ENCODE results near the gene PDE2A.

DNA sequence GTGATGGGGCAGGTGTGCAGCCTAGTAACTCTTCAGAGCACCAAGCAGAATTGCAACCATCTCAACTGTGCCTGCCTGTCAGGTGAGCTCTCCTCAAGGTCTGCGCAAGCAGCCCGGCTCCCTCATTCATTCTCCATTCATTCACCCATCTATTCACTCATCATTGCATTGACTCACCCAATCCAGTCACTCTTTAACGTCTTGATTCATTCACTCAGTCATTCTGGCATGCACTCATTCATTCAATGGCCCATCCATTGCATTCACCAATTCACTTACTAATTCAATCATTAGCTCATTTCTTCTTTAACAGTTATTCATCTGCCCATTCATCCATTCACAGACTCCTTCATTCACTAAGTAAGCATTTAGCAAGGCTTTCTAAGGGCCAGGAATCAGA, 111.8 kb downstream of the PDE2A start:
- no peak for TF ChIP-seq CTCF (IDR thresholded peaks at IDR 0.05; ENCODE audit: insufficient read depth, low read depth, low read length)
- TF ChIP-seq EZH2 (IDR thresholded peaks at IDR 0.05; ENCODE audit: insufficient read depth, low read length) = no peak

Measured in astrocyte (in vitro differentiated cells and primary cell).